ENCODE data around the gene RNF166. TPM values are rescaled to one million over a fixed set of nuclear protein-coding genes. Genes with fewer than 3 reads are reported as not detected.
A peak's percentile ranks its signal among the peaks of the same experiment; 100 is the strongest.

The RNF166 gene
- total and polyA plus RNA-seq, 2 of the 13 experiments (the other 11 are each of a cell fraction or from before 2014, with no cell fraction given): 21.4 to 23.0 TPM

- TF ChIP-seq ZBTB37 (CRISPR knock-in tag; IDR thresholded peaks at IDR 0.05): peak; percentile 57; the same call in 1 of the 2 replicates
- peak; percentile 88 for TF ChIP-seq NFKB2 (CRISPR knock-in tag; IDR thresholded peaks at IDR 0.05; ENCODE audit: borderline replicate concordance)
- TF ChIP-seq ARNTL (CRISPR knock-in tag; IDR thresholded peaks at IDR 0.05): peak; percentile 79
- peak; percentile 84; the same call in 1 of the 2 replicates for TF ChIP-seq ZNF839 (CRISPR knock-in tag; IDR thresholded peaks at IDR 0.05; ENCODE audit: borderline replicate concordance)
- TF ChIP-seq ZBTB7A (CRISPR knock-in tag; IDR thresholded peaks at IDR 0.05): peak; percentile 98
- TF ChIP-seq GATA4 (IDR thresholded peaks at IDR 0.05; ENCODE audit: borderline replicate concordance, low read depth): no peak; the same call in 1 of the 2 replicates
- no peak for TF ChIP-seq ELK4 (CRISPR knock-in tag; IDR thresholded peaks at IDR 0.05; ENCODE audit: borderline replicate concordance)
- TF ChIP-seq CBFB (CRISPR knock-in tag; IDR thresholded peaks at IDR 0.05): no peak
- no peak for TF ChIP-seq ZNF234 (CRISPR knock-in tag; conservative IDR thresholded peaks at IDR 0.05)
- peak; percentile 96 for TF ChIP-seq ARHGAP35 (CRISPR knock-in tag; IDR thresholded peaks at IDR 0.05; ENCODE audit: borderline replicate concordance)
- peak; percentile 87 for TF ChIP-seq ATF2 (CRISPR knock-in tag; IDR thresholded peaks at IDR 0.05)
- no peak; the same call in 1 of the 2 replicates for TF ChIP-seq HBP1 (CRISPR knock-in tag; IDR thresholded peaks at IDR 0.05; ENCODE audit: low read depth)
- TF ChIP-seq CEBPZ (IDR thresholded peaks at IDR 0.05; ENCODE audit: low read length): no peak
- no peak for TF ChIP-seq ZNF629 (CRISPR knock-in tag; conservative IDR thresholded peaks at IDR 0.05)
- no peak for TF ChIP-seq BRCA1 (CRISPR knock-in tag; IDR thresholded peaks at IDR 0.05)
- no peak for TF ChIP-seq MATR3 (CRISPR knock-in tag; IDR thresholded peaks at IDR 0.05)
- peak; percentile 94 for TF ChIP-seq TEAD3 (CRISPR knock-in tag; optimal IDR thresholded peaks at IDR 0.05; ENCODE audit: borderline replicate concordance)
- 0 out of 2 replicates have a peak, but pooled peaks have one; percentile 46 for TF ChIP-seq ZNF576 (CRISPR knock-in tag; IDR thresholded peaks at IDR 0.05)
- no peak for TF ChIP-seq PAX8 (CRISPR knock-in tag; IDR thresholded peaks at IDR 0.05; ENCODE audit: borderline replicate concordance)
These were observed 54.8 kb downstream of the RNF166 start (continued) for GRCh38 chr16:88651276-88651988.
